HCEC 1CT (cell line): ENCODE data around the gene ADSS1.
"Not testable (repeated sequence)": the region's sequence is repeated elsewhere in the genome, so short reads cannot be mapped to it uniquely, and the experiment has no call there.

Source experiments
- DNase-seq: peaks from one replicate; pipeline ENCODE4 v3.0.0-alpha.2; 2017

ADSS1 gene

GRCh38 chr14:104734991-104735779 is 11.2 kb downstream of the ADSS1 start:
- no peak for DNase-seq

- peak; percentile 76 for DNase-seq
Measured at GRCh38 chr14:104735830-104736642, 12.0 kb downstream of the ADSS1 start.

DNA sequence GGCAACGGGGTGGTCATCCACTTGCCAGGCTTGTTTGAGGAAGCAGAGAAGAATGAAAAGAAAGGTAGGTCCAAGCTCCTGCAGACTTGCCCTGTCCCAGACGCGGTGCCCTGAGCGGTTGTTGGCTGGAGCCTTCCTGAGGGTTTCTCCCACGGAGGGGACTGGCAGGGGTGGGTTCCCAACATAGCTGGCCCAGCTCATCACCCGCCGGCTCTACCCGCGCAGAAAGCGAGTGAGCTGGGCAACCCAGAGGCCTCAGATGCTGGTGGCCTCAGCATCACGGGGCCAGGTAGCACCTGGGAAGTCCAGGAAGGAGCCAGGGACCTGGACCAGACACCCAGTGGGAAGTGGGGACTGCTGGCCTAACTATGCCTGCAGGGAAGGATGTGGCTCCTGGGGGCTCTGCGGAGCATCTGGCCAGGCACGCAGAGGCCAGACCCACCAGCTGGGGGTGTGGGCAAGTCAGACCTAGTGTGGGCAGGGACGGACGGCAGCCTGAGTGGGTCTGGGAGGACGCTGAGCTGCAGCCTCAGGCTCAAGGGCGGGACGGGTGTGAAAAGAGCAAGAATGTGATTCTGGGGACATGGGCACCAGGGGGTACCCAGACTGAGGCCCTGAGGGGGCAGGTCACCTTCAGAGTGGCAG is 14.5 kb downstream of the ADSS1 start:
- DNase-seq: no peak

DNA sequence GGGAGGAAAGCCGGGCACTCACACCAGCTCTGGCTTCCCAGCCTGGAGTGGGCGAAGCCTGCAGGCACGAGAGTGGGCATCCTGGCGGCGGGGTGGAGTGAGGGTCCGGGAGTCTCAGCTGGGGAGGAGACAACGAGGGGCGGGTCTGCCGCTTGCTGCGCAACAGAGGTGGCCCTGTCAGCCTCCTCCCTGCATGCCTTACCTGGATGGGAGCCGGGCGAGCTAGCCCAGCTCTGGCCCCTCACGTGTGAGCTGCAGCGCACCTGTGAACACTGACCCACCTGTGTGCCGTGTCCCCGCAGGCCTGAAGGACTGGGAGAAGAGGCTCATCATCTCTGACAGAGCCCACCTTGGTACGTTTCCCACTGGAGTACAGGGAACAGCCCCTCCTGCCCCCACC is 15.0 kb downstream of the ADSS1 start:
- no peak for DNase-seq

- DNase-seq: no peak
Measured at GRCh38 chr14:104739546-104740516, 15.8 kb downstream of the ADSS1 start.

DNA sequence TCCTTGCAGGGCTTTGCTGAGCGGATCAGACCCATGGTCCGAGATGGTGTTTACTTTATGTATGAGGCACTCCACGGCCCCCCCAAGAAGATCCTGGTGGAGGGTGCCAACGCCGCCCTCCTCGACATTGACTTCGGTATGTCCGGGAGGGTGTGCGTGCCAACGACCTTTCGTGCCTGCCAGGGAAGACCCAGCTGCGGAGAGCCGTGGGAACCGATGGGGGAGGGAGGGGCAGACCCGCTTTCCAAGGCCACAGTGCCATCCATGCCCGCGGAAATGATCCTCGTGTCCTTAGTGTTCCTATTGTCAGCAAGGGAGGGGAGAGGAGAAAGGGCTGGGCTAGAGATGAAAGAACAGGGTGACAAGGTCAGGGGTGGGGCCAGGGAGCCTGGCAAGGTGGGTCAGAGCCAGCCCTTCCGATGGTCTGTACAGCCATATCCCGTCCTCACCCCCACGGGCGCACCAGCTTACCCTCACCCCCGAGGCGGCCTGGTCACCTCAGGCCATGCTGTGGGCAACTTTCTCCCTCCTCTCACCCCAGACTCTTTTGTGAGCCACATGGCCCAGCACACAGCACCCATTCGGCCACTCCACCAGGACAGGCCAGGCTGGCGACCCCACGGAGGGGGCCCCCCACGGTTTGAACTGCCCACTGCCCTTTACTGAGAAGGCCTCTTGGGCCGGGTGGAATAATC is 17.2 kb downstream of the ADSS1 start:
- no peak for DNase-seq

GRCh38 chr14:104741803-104742251 is 17.8 kb downstream of the ADSS1 start:
- no peak for DNase-seq

GRCh38 chr14:104742586-104743455 is 18.8 kb downstream of the ADSS1 start:
- DNase-seq: no peak

DNA sequence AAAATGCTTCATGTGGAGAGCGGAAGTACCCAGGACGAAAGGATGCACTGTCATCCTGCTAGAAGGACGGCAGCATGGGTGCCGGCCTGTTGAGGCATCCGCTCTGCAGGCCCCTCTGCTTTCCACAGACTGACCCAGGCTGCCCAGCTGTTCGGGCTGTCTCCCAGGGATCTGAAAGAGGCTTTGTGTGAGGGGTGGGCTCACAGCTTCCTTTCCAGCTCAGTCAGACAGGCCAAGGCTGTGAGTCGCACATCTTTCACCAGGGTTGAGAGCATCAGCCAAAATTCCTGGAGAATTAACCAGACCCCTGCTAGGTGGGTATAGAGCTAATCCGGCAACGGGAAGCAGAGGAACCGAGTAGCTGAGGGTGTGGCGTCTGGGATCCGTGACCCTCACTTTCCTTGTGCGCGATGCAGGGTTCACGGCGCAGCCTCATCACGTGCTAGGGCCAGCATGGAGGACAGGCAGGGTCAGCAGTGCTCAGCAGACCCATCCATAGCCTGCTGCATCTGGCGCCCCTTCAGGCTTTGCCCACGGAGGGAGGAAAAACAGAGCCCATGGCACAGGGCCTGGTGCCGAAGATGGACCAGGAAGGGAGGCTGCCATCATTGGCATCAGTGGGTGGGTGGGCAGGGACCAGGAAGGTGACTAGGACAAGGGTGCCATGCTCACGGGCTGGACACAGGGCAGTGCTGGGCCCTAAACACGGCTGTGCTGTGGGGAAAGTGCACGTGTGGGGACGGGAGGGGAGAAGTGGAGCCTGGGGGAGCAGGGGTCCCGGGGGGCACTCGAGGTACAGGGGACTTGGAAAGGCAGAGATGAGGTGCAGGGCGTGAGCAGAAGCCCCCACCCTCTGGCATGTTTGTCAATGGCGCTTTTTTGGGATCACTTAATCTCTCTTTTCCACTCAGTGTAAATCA is 19.7 kb downstream of the ADSS1 start:
- no peak for DNase-seq

GRCh38 chr14:104744484-104744883 is 20.5 kb downstream of the ADSS1 start:
- DNase-seq: no peak

- no peak for DNase-seq
Measured at GRCh38 chr14:104745431-104745830, 21.4 kb downstream of the ADSS1 start.

- DNase-seq: no peak
Measured at GRCh38 chr14:104746071-104746545, 22.1 kb downstream of the ADSS1 start.

GRCh38 chr14:104746934-104747481 is 23.0 kb downstream of the ADSS1 start:
- no peak for DNase-seq

- no peak for DNase-seq
Measured at GRCh38 chr14:104747876-104748275, 23.8 kb downstream of the ADSS1 start.

- peak; percentile 39 for DNase-seq
Measured at GRCh38 chr14:104749111-104749649, 25.2 kb downstream of the ADSS1 start.

GRCh38 chr14:104750056-104750752 is 26.2 kb downstream of the ADSS1 start:
- peak; percentile 20 for DNase-seq

- DNase-seq: not testable (repeated sequence)
Measured at GRCh38 chr14:104750753-104751057, 26.7 kb downstream of the ADSS1 start.
